Breast epithelium (tissue), 3 donors: ENCODE data around the gene SIKE1.

Experiments used
- CTCF ChIP-seq, 3 donors: fragments of 450-650 bp; IDR thresholded peaks; one replicate each; pipeline ENCODE4 v1.5.1; 2016 to 2017; ENCODE audit warnings: antibody characterized with exemption in 3 of 3, mild to moderate bottlenecking in 3 of 3, moderate library complexity in 3 of 3
- POLR2A ChIP-seq: fragments of 450-650 bp; IDR thresholded peaks from one replicate; pipeline ENCODE4 v1.6.1; 2016; ENCODE audit warnings: antibody characterized with exemption, mild to moderate bottlenecking, moderate library complexity
- POLR2AphosphoS5 ChIP-seq, 3 donors: sonication (generic); formaldehyde crosslinking; IDR thresholded peaks; one replicate each; pipeline ENCODE4 v1.6.1; 2017; ENCODE audit warnings: antibody characterized with exemption in 3 of 3

DNA sequence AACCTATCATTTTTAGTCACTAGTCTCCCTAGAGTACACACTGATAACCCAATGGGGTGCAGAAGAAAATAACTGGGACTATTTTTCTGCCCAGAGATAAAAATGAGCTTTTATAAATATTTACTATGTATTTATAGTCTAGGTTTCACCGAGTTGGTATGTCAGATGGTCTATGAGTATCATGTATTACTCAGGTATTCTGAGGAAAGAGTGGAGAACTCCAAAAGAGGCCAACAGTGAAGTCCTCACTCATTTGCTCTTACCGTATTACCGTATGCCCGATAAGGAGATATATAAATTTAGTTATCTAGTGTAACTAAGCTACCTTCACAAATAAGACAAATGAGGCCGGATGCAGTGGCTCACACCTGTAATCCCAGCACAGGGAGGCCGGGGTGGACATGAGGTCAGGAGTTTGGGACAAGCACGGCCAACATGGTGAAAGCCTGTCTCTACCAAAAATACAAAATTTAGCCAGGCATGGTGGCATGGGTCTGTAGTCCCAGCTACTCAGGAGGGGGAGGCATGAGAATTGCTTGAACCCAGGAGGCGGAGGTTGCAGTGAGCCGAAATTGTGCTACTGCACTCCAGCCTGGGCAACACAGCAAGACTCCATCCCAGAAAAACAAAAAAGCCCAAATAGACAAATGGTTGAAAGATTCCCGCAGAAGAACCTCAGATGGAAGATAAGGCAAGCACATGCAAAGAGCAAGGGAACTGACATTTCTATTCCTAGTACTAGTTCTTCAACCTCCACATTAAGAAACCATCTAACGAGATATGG, 38.3 kb downstream of the SIKE1 start:
- TF ChIP-seq POLR2AphosphoS5 (IDR thresholded peaks at IDR 0.05) (no peak), CTCF (IDR thresholded peaks at IDR 0.05) (no peak), POLR2A (no peak)
